GM18861 (cell line): Measurements from ENCODE around the gene PTCHD4.
"Not testable (repeated sequence)": the region's sequence is repeated elsewhere in the genome, so short reads cannot be mapped to it uniquely, and the experiment has no call there.

Source experiments
- ATAC-seq: cut with Tn5 transposase; IDR thresholded peaks from one replicate; pipeline ENCODE4 v1.9.1; 2021; ENCODE audit not compliant: unreplicated experiment

The PTCHD4 gene

GRCh38 chr6:48111143-48111506, at the start of gene PTCHD4:
Gene PTCHD4, minus strand, starts transcription at chr6:48111197. Its CDS starts 42,240 bp downstream, at chr6:48068957.
- no peak for ATAC-seq

GRCh38 chr6:48151142-48151541, 40.1 kb upstream of the PTCHD4 start:
- ATAC-seq, result no peak

- ATAC-seq, result no peak
Observed at GRCh38 chr6:48150701-48151100, 39.7 kb upstream of the PTCHD4 start.

GRCh38 chr6:48147051-48147450, 36.1 kb upstream of the PTCHD4 start:
- no peak for ATAC-seq

- no peak for ATAC-seq
Observed at GRCh38 chr6:48144021-48144420, 33.0 kb upstream of the PTCHD4 start.

- no peak for ATAC-seq
Observed at GRCh38 chr6:48141975-48142374, 31.0 kb upstream of the PTCHD4 start.

- no peak for ATAC-seq
Observed at GRCh38 chr6:48139818-48140614, 29.0 kb upstream of the PTCHD4 start.

GRCh38 chr6:48136856-48137255, 25.9 kb upstream of the PTCHD4 start:
- ATAC-seq, result no peak

GRCh38 chr6:48135323-48136084, 24.5 kb upstream of the PTCHD4 start:
- ATAC-seq, result no peak

GRCh38 chr6:48134246-48134645, 23.2 kb upstream of the PTCHD4 start:
- ATAC-seq, result no peak

- ATAC-seq, result no peak
Observed at GRCh38 chr6:48123601-48124000, 12.6 kb upstream of the PTCHD4 start.

GRCh38 chr6:48121983-48122749, 11.2 kb upstream of the PTCHD4 start:
- not testable (repeated sequence) for ATAC-seq

- ATAC-seq, result no peak
Observed at GRCh38 chr6:48116699-48117645, 6.0 kb upstream of the PTCHD4 start.

GRCh38 chr6:48113130-48113529, 2.1 kb upstream of the PTCHD4 start:
- no peak for ATAC-seq

- ATAC-seq, result no peak
Observed at GRCh38 chr6:48111575-48111974, 578 bp upstream of the PTCHD4 start.

- ATAC-seq, result no peak
Observed at GRCh38 chr6:48110436-48111142, 408 bp downstream of the PTCHD4 start.

- no peak for ATAC-seq
Observed at GRCh38 chr6:48109944-48110343, 1.1 kb downstream of the PTCHD4 start.

GRCh38 chr6:48102476-48103195, 8.4 kb downstream of the PTCHD4 start:
- not testable (repeated sequence) for ATAC-seq

GRCh38 chr6:48101290-48101689, 9.7 kb downstream of the PTCHD4 start:
- peak; percentile 83 for ATAC-seq
